ENCODE results near the gene ADGRV1. TPM values are rescaled to one million over a fixed set of nuclear protein-coding genes. Genes with fewer than 3 reads are reported as not detected.

Gene ADGRV1
- total RNA-seq, 1 donor from 2014 or later, result 10.0 TPM

GRCh38 chr5:90777959-90778358, 219.4 kb downstream of the ADGRV1 start:
- Histone ChIP-seq H3K9me3 (ENCODE audit: insufficient read depth, low read depth, low read length) (no peaks in the 10 kb centered on the region), H2AFZ (ENCODE audit: low read depth, low read length) (no peak overlapping the region), H3K9ac (ENCODE audit: low read length) (no peak overlapping the region), H3K36me3 (ENCODE audit: insufficient read depth, low read length) (no peaks in the 10 kb centered on the region), H4K20me1 (ENCODE audit: insufficient read depth, low read length) (no peaks in the 10 kb centered on the region), H3K4me1 (ENCODE audit: insufficient read depth, low read length) (no peaks in the 10 kb centered on the region), H3K79me2 (ENCODE audit: insufficient read depth, low read length) (no peaks in the 10 kb centered on the region), H3K4me2 (ENCODE audit: low read length) (no peak overlapping the region), H3K27me3 (ENCODE audit: insufficient read depth, low read length) (no peaks in the 10 kb centered on the region), H3K4me3 (ENCODE audit: insufficient read depth, low read depth, low read length) (no peak overlapping the region), H3K27ac (ENCODE audit: low read depth, low read length) (no peak overlapping the region)
- FAIRE-seq (no peak), DNase-seq (ENCODE audit: low read depth) (no peak)
- Mint-ChIP-seq H3K27me3 (ENCODE audit: low read depth, unreplicated experiment) (no peaks in the 10 kb centered on the region), H3K4me1 (ENCODE audit: low read depth, unreplicated experiment) (peaks cover 2% of the 10 kb centered on the region), H3K4me3 (ENCODE audit: unreplicated experiment) (no peak overlapping the region), H3K27ac (ENCODE audit: unreplicated experiment) (no peak overlapping the region), H3K9me3 (ENCODE audit: unreplicated experiment) (no peaks in the 10 kb centered on the region), H3K36me3 (ENCODE audit: low read depth, unreplicated experiment) (no peaks in the 10 kb centered on the region)
- TF ChIP-seq EZH2 (IDR thresholded peaks at IDR 0.05; ENCODE audit: insufficient read depth, low read length), result no peak
- no peak for TF ChIP-seq CTCF (IDR thresholded peaks at IDR 0.05; ENCODE audit: insufficient read depth, low read depth, low read length)

- Histone ChIP-seq H4K20me1 (ENCODE audit: insufficient read depth, low read length) (no peaks in the 10 kb centered on the region), H3K4me1 (ENCODE audit: insufficient read depth, low read length) (no peaks in the 10 kb centered on the region), H3K27me3 (ENCODE audit: insufficient read depth, low read length) (no peaks in the 10 kb centered on the region), H3K4me2 (ENCODE audit: low read length) (no peak overlapping the region), H3K4me3 (ENCODE audit: insufficient read depth, low read depth, low read length) (no peak overlapping the region), H3K79me2 (ENCODE audit: insufficient read depth, low read length) (no peaks in the 10 kb centered on the region), H3K36me3 (ENCODE audit: insufficient read depth, low read length) (no peaks in the 10 kb centered on the region), H2AFZ (ENCODE audit: low read depth, low read length) (no peak overlapping the region), H3K27ac (ENCODE audit: low read depth, low read length) (no peak overlapping the region), H3K9me3 (ENCODE audit: insufficient read depth, low read depth, low read length) (no peaks in the 10 kb centered on the region), H3K9ac (ENCODE audit: low read length) (no peak overlapping the region)
- no peak overlapping the region for H3K27ac Mint-ChIP-seq (ENCODE audit: unreplicated experiment)
- DNase-seq (ENCODE audit: low read depth) (peak; percentile 27), FAIRE-seq (peak; percentile 63)
- H3K36me3 Mint-ChIP-seq (ENCODE audit: low read depth, unreplicated experiment), result no peaks in the 10 kb centered on the region
- H3K4me3 Mint-ChIP-seq (ENCODE audit: unreplicated experiment), result no peak overlapping the region
- peaks cover 3% of the 10 kb centered on the region for H3K9me3 Mint-ChIP-seq (ENCODE audit: unreplicated experiment)
- peaks cover 3% of the 10 kb centered on the region for H3K4me1 Mint-ChIP-seq (ENCODE audit: low read depth, unreplicated experiment)
- H3K27me3 Mint-ChIP-seq (ENCODE audit: low read depth, unreplicated experiment), result no peaks in the 10 kb centered on the region
- TF ChIP-seq EZH2 (IDR thresholded peaks at IDR 0.05; ENCODE audit: insufficient read depth, low read length) (no peak), CTCF (IDR thresholded peaks at IDR 0.05; ENCODE audit: insufficient read depth, low read depth, low read length) (peak; percentile 92)
These were observed 225.1 kb downstream of the ADGRV1 start for GRCh38 chr5:90783460-90784333.

GRCh38 chr5:90786756-90787155, 228.2 kb downstream of the ADGRV1 start:
- H3K4me1 ChIP-seq (ENCODE audit: insufficient read depth, low read length), result no peaks in the 10 kb centered on the region
- H2AFZ ChIP-seq (ENCODE audit: low read depth, low read length), result no peak overlapping the region
- no peaks in the 10 kb centered on the region for H3K27me3 ChIP-seq (ENCODE audit: insufficient read depth, low read length)
- H3K9me3 Mint-ChIP-seq (ENCODE audit: unreplicated experiment), result peaks cover 4% of the 10 kb centered on the region
- no peak overlapping the region for H3K9ac ChIP-seq (ENCODE audit: low read length)
- H3K27ac ChIP-seq (ENCODE audit: low read depth, low read length), result no peak overlapping the region
- H3K9me3 ChIP-seq (ENCODE audit: insufficient read depth, low read depth, low read length), result no peaks in the 10 kb centered on the region
- no peak for TF ChIP-seq CTCF (IDR thresholded peaks at IDR 0.05; ENCODE audit: insufficient read depth, low read depth, low read length)
- FAIRE-seq, result no peak
- no peak overlapping the region for H3K4me2 ChIP-seq (ENCODE audit: low read length)
- no peak overlapping the region for H3K4me3 Mint-ChIP-seq (ENCODE audit: unreplicated experiment)
- no peaks in the 10 kb centered on the region for H3K27me3 Mint-ChIP-seq (ENCODE audit: low read depth, unreplicated experiment)
- H3K36me3 ChIP-seq (ENCODE audit: insufficient read depth, low read length), result no peaks in the 10 kb centered on the region
- H3K79me2 ChIP-seq (ENCODE audit: insufficient read depth, low read length), result no peaks in the 10 kb centered on the region
- H4K20me1 ChIP-seq (ENCODE audit: insufficient read depth, low read length), result no peaks in the 10 kb centered on the region
- H3K4me3 ChIP-seq (ENCODE audit: insufficient read depth, low read depth, low read length), result no peak overlapping the region
- peaks cover 5% of the 10 kb centered on the region for H3K4me1 Mint-ChIP-seq (ENCODE audit: low read depth, unreplicated experiment)
- H3K27ac Mint-ChIP-seq (ENCODE audit: unreplicated experiment), result no peak overlapping the region
- DNase-seq (ENCODE audit: low read depth), result no peak
- H3K36me3 Mint-ChIP-seq (ENCODE audit: low read depth, unreplicated experiment), result no peaks in the 10 kb centered on the region
